Endothelial cell of umbilical vein (primary cell): ENCODE data around the gene GLP2R. TPM values are rescaled to one million over a fixed set of nuclear protein-coding genes. Genes with fewer than 3 reads are reported as not detected.

ENCODE experiments used
- BruUV-seq: library from RNA; stranded (reverse); fragments of 400-500 nt; replicated peaks from 2 replicates; lab custom pipeline; 2021; lab: Mats Ljungman, UMichigan
- CTCF ChIA-PET: fragments of 300-600, 350-600 bp; sonication (Branson Sonifier 250); formaldehyde crosslinking; loops from one replicate; lab custom pipeline; 2021; ENCODE audit warnings: antibody characterized with exemption, inconsistent platforms; lab: Charles Lee
- POLR2A ChIA-PET: fragments of 300-600, 350-600 bp; sonication (Branson Sonifier 250); formaldehyde crosslinking; loops from one replicate; lab custom pipeline; 2021; ENCODE audit warnings: antibody characterized with exemption, inconsistent platforms; lab: Charles Lee
- DNase-seq: peaks from one replicate; pipeline ENCODE4 v3.0.0-alpha.2; 2011; ENCODE audit warnings: low read depth, low spot score
- FAIRE-seq: peaks from 2 replicates; lab custom pipeline; 2011; peaks lifted over from hg19 to GRCh38; lab: Jason Lieb, UNC
- H2AFZ ChIP-seq: 2 replicates; pipeline ENCODE4 v1.6.0; 2012; ENCODE audit warnings: low read depth, low read length, control low read depth, inconsistent platforms
- H3K27ac ChIP-seq: 2 replicates; pipeline ENCODE4 v1.5.1; 2011; ENCODE audit warnings: low read depth, mild to moderate bottlenecking, control low read depth, low read length, moderate library complexity; ENCODE audit not compliant: insufficient read depth
- H3K27me3 ChIP-seq, 2 experiments: 2 replicates each; pipeline versions ENCODE4 v1.6.0 to v1.6.1; 2011; ENCODE audit warnings: low read length in 2 of 2, mixed read lengths in 1 of 2; ENCODE audit not compliant: control insufficient read depth in 2 of 2, insufficient read depth in 2 of 2
- H3K36me3 ChIP-seq, 2 experiments: 2 replicates in 1 of 2; 3 replicates in 1 of 2; pipeline ENCODE4 v1.5.1; 2011; ENCODE audit warnings: low read length in 2 of 2, mild to moderate bottlenecking in 1 of 2, moderate library complexity in 1 of 2; ENCODE audit not compliant: control insufficient read depth in 2 of 2, insufficient read depth in 2 of 2; ENCODE audit errors: extremely low read depth in 1 of 2
- H3K4me1 ChIP-seq: 3 replicates; pipeline ENCODE4 v1.5.1; 2011; ENCODE audit warnings: mild to moderate bottlenecking, low read length; ENCODE audit not compliant: control insufficient read depth, insufficient read depth; ENCODE audit errors: extremely low read depth
- H3K4me2 ChIP-seq: 2 replicates; pipeline ENCODE4 v1.6.1; 2011; ENCODE audit warnings: low read length, control low read depth, mixed read lengths; ENCODE audit not compliant: insufficient read depth
- H3K4me3 ChIP-seq, 3 experiments: fragments of 200-600 bp in 1 of 3; sonication (generic), shearing (Covaris generic) in 1 of 3; replicated peaks in 1 of 3; 2 replicates each; pipeline ENCODE4 v1.5.1; 2011 to 2016; ENCODE audit warnings: control low read depth in 3 of 3, low read length in 3 of 3, mild to moderate bottlenecking in 2 of 3, inconsistent platforms in 1 of 3, low read depth in 1 of 3, moderate library complexity in 1 of 3; ENCODE audit not compliant: insufficient read depth in 1 of 3
- H3K79me2 ChIP-seq: 2 replicates; pipeline ENCODE4 v1.6.0; 2012; ENCODE audit warnings: low read length, inconsistent platforms; ENCODE audit not compliant: control insufficient read depth, insufficient read depth
- H3K9ac ChIP-seq: replicated peaks from 2 replicates; pipeline ENCODE3; 2011; ENCODE audit warnings: low read length, control low read depth; ENCODE audit not compliant: insufficient read depth; ENCODE audit errors: extremely low read depth
- H3K9me1 ChIP-seq: replicated peaks from 3 replicates; pipeline ENCODE4 v1.6.0; 2011; ENCODE audit warnings: mild to moderate bottlenecking, low read length; ENCODE audit not compliant: control insufficient read depth, insufficient read depth; ENCODE audit errors: extremely low read depth
- H3K9me3 ChIP-seq: replicated peaks from 2 replicates; pipeline ENCODE4 v1.5.1; 2012; ENCODE audit warnings: low read length, inconsistent platforms; ENCODE audit not compliant: control insufficient read depth, insufficient read depth
- H4K20me1 ChIP-seq: replicated peaks from 2 replicates; pipeline ENCODE3; 2011; ENCODE audit warnings: mild to moderate bottlenecking, low read length; ENCODE audit not compliant: control insufficient read depth, insufficient read depth; ENCODE audit errors: extremely low read depth
- FOS ChIP-seq: IDR thresholded peaks from 2 replicates; pipeline ENCODE4 v1.6.1; 2011; ENCODE audit warnings: mild to moderate bottlenecking, low read length, moderate library complexity, borderline replicate concordance; ENCODE audit not compliant: insufficient read depth
- GATA2 ChIP-seq: IDR thresholded peaks from 2 replicates; pipeline ENCODE4 v1.7.0; 2011; ENCODE audit warnings: low read depth, mild to moderate bottlenecking, moderate library complexity, mixed read lengths, low read length; ENCODE audit not compliant: insufficient read length, insufficient read depth
- JUN ChIP-seq: IDR thresholded peaks from 2 replicates; pipeline ENCODE4 v1.6.1; 2011; ENCODE audit warnings: borderline replicate concordance, low read depth; ENCODE audit not compliant: insufficient read length, insufficient read depth
- POLR2A ChIP-seq: IDR thresholded peaks from 2 replicates; pipeline ENCODE4 v1.6.1; 2012; ENCODE audit warnings: low read depth, mild to moderate bottlenecking, control low read depth, low read length
- dilution Hi-C: fragments of 300-500 bp; cut with MboI; formaldehyde crosslinking; loops from one replicate; pipeline ENCODE4 v1.15.0; 2019; ENCODE audit warnings: low sequenced_read_pairs; ENCODE audit not compliant: extremely low pct_ligation_motif_present
- intact Hi-C: fragments of 100-400 bp; cut with micrococcal nuclease; formaldehyde crosslinking; loops from one replicate; pipeline ENCODE4 v1.10.0; 2022
- polyA plus RNA-seq, 4 experiments: library from polyadenylated mRNA; depleted of rRNA in 3 of 4; stranded (reverse) in 3 of 4; unstranded in 1 of 4; fragments of >200 nt; gene quantifications; 2 replicates each; pipeline versions ENCODE4 v1.2.1 to v1.2.3, GENCODE V29; 2011 to 2012; ENCODE audit warnings: missing spikeins in 1 of 4
- total RNA-seq: library from RNA; stranded (reverse); gene quantifications from 2 replicates; pipeline ENCODE4 v1.2.3, GENCODE V29; 2021
- TF ChIP-seq, protein P1 (sequence below): IDR thresholded peaks from 2 replicates; pipeline ENCODE4 v1.6.1; 2011; ENCODE audit not compliant: insufficient read depth, insufficient read length

GLP2R gene
- total and polyA plus RNA-seq, 2 donors (not counting 3 experiments of a cell fraction or from before 2014, with no cell fraction given) = not detected

DNA sequence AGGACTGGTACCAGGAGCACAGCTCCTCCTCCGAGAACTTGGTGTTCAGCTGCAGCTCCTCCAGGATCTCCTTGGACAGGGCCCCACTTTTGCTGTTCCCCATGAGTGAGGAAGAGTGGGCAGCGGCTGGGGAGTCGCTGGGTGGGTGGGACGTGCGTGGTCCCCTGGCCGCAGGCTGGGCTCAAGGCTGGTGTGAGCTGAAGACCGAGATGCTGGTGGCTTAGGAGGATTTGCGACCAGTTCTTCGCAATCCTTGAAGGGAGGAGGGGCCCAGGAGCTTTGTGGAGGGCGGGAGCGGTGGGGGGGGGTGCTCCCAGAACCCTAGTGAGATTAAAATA is 79.3 kb downstream of the GLP2R start, which contains the start of gene RCVRN:
RCVRN (minus strand) TSS at position 194 of the 338 bp plus-strand sequence; CDS start at position 103, 91 bp downstream.
- intact Hi-C loops (no loop called here), dilution Hi-C loops (no loop called here)
- no TSS peak for BruUV-seq
- no peak within 1 kb of the TSS for H3K4me3 ChIP-seq
- no peaks in the 10 kb centered on the region for H3K9me1 ChIP-seq
- H3K9me3 ChIP-seq = peaks cover 4% of the 10 kb centered on the region
- no peak within 1 kb of the TSS for H3K4me2 ChIP-seq
- ChIA-PET POLR2A (no interaction called here), CTCF (no interaction called here)
- TF ChIP-seq, protein P1, sequence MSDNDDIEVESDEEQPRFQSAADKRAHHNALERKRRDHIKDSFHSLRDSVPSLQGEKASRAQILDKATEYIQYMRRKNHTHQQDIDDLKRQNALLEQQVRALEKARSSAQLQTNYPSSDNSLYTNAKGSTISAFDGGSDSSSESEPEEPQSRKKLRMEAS = no peak
- TF ChIP-seq FOS = no peak
- TF ChIP-seq JUN = no peak
- FAIRE-seq = no peak
- no peak within 1 kb of the TSS for H3K9ac ChIP-seq
- no peak within 1 kb of the TSS for H2AFZ ChIP-seq
- no peaks in the 10 kb centered on the region for H3K27me3 ChIP-seq
- H4K20me1 ChIP-seq = no peaks in the 10 kb centered on the region
- no peaks in the 10 kb centered on the region for H3K4me1 ChIP-seq
- H3K27ac ChIP-seq = no peak within 1 kb of the TSS
- no peak for DNase-seq
- no peaks in the 10 kb centered on the region for H3K36me3 ChIP-seq
- H3K79me2 ChIP-seq = no peaks in the 10 kb centered on the region

DNA sequence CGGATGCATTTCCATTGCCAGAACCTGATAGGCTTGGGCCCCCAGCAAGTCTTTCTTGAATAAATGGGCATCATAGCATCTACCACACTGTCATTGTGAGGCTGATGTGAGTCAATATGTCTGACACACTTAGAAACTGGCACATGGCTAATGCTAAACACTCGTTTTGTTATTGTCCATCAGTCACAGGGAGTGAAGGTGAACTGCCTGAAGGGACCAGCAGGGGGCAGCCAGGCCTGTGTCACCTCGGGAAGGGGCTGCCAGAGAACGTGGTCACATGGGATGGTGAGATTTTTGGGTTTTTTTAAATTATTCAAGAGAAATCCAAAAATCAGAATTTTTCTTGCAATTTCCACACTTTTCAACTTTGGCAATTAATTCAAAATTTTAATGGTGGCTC is 80.2 kb downstream of the GLP2R start:
- FAIRE-seq = no peak
- no peak overlapping the region for H2AFZ ChIP-seq
- no peaks in the 10 kb centered on the region for H3K27me3 ChIP-seq
- no peaks in the 10 kb centered on the region for H3K36me3 ChIP-seq
- H3K27ac ChIP-seq = no peak overlapping the region
- H3K9ac ChIP-seq = no peak overlapping the region
- intact Hi-C loops (no loop called here), dilution Hi-C loops (no loop called here)
- TF ChIP-seq POLR2A = no peak
- TF ChIP-seq GATA2 = no peak
- ChIA-PET CTCF (no interaction called here), POLR2A (no interaction called here)
- H3K9me3 ChIP-seq = peaks cover 5% of the 10 kb centered on the region
- H3K4me1 ChIP-seq = no peaks in the 10 kb centered on the region
- no peak for DNase-seq
- H3K4me3 ChIP-seq = no peak overlapping the region
- H3K79me2 ChIP-seq = no peaks in the 10 kb centered on the region
- H4K20me1 ChIP-seq = no peaks in the 10 kb centered on the region
- H3K9me1 ChIP-seq = no peaks in the 10 kb centered on the region
- no TSS peak for BruUV-seq
- no peak overlapping the region for H3K4me2 ChIP-seq
